GM10266 (cell line): ENCODE results near the gene F2R.
"Not testable (repeated sequence)": the region's sequence is repeated elsewhere in the genome, so short reads cannot be mapped to it uniquely, and the experiment has no call there.

ENCODE experiments used
- DNase-seq: peaks from one replicate; pipeline ENCODE4 v3.0.0; 2012; ENCODE audit errors: extremely low spot score
- CTCF ChIP-seq: IDR thresholded peaks from 2 replicates; pipeline ENCODE4 v1.5.1; 2012; ENCODE audit warnings: mild to moderate bottlenecking, low read depth; ENCODE audit not compliant: control insufficient read depth, insufficient read depth; ENCODE audit errors: missing control alignments

Gene F2R

GRCh38 chr5:76675364-76675763 lies 40.6 kb upstream of the F2R start:
- DNase-seq: no peak
- TF ChIP-seq CTCF: no peak

- no peak for TF ChIP-seq CTCF
- DNase-seq: no peak
Observed at GRCh38 chr5:76677849-76678472, 38.0 kb upstream of the F2R start.

GRCh38 chr5:76679231-76679630 lies 36.7 kb upstream of the F2R start:
- no peak for DNase-seq
- TF ChIP-seq CTCF: no peak

GRCh38 chr5:76680826-76681225 lies 35.1 kb upstream of the F2R start:
- not testable (repeated sequence) for DNase-seq

GRCh38 chr5:76681287-76681686 lies 34.6 kb upstream of the F2R start:
- TF ChIP-seq CTCF: no peak

GRCh38 chr5:76682387-76682786 lies 33.5 kb upstream of the F2R start:
- DNase-seq: no peak
- no peak for TF ChIP-seq CTCF

More at GRCh38 chr5:76681287-76681686, 34.6 kb upstream of the F2R start:
- no peak for DNase-seq

GRCh38 chr5:76683816-76684731 lies 31.9 kb upstream of the F2R start:
- TF ChIP-seq CTCF: no peak
- no peak for DNase-seq
